Measurements from ENCODE around the gene RNF19B. TPM values are rescaled to one million over a fixed set of nuclear protein-coding genes. Genes with fewer than 3 reads are reported as not detected.
"Not testable (repeated sequence)": the region's sequence is repeated elsewhere in the genome, so short reads cannot be mapped to it uniquely, and the experiment has no call there.

The RNF19B gene
- total RNA-seq, 1 donor from 2014 or later, result 14.3 TPM

DNA sequence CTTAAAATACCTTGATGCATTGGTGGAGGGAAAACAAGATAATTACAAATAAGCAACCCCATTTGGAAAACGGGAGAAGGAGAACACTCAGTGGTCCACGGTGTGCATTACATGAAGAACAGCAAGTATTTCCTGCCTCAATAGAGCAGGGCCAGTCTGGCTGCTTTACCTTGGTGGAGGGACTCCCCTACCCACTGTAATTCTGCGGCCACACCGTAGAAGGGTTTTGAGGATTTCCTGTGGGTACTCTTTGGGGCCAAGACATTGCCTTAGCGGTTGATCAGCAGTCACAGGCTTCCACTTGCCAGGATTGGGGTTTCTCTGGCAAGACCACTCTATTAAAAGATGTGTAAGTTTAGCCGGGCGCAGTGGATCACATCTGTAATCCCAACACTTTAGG is 47.1 kb downstream of the RNF19B start:
- intact Hi-C loops (cut with DNase I), result no loop called here
- DNase-seq (no peak), ATAC-seq (ENCODE audit: poor library complexity) (no peak)

GRCh38 chr1:32915766-32916706 is 48.6 kb downstream of the RNF19B start:
- DNase-seq, result no peak
- no peak for ATAC-seq (ENCODE audit: poor library complexity)
- intact Hi-C loops (cut with DNase I), result no loop called here

- intact Hi-C loops (cut with DNase I), result no loop called here
- ATAC-seq (ENCODE audit: poor library complexity) (no peak), DNase-seq (no peak)
Measured at GRCh38 chr1:32910319-32910718, 54.3 kb downstream of the RNF19B start.

DNA sequence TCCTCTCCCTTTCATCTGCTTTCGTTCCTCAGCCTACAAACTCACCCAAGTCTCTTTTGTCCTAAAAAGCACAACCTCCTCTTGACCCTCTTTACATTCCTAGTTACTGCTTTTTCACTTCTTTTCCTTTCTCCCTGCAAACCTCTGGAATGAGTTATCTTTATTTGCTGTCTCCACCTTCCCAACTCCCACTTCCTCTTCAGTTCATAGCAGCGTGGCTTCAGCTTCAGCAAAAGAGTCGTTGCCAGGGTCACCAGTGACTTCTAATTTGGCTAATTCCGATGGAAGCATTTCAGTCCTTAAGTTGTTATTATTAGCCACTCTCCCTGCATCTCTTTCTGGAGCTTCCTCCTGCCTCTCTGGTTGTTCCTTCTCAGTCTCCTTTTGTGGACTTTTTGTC is 57.2 kb downstream of the RNF19B start:
- intact Hi-C loops (cut with DNase I), result no loop called here
- ATAC-seq (ENCODE audit: poor library complexity) (no peak), DNase-seq (no peak)

DNA sequence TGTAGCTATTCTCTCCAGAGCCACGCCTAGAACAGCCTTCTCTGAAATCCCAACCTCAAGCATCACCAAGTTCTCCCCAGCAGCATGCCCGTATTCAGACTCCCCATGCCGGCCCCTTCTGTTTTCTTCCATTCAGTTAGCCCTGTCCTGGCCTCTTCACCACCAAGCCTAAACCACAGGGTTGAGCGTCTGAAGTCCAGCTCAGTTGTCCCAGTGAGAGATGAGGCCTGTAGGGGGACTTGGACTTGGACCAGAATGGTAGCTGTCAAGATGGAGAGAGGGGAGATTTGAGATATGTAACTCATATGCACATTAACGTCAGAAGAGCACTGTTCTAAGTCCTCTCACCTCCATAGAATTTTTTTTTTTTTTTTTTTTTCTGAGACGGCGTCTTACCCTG is 58.0 kb downstream of the RNF19B start:
- intact Hi-C loops (cut with DNase I), result no loop called here
- no peak for ATAC-seq (ENCODE audit: poor library complexity)
- no peak for DNase-seq

DNA sequence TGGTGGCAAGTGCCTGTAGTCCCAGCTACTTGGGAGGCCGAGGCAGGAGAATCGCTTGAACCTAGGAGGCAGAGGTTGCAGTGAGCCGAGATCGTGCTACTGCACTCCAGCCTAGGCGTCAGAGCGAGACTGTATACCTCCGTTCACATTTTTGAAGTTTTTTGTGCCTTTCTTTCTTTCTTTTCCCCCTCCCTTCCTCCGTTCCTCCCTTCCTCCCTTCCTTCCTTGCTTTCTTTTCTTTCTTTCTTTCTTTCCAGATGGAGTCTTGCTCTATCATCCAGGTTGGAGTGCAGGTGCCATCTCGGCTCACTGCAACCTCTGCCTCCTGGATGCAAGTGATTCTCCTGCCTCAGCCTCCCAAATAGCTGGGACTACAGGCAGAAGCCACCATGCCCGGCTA is 59.0 kb downstream of the RNF19B start:
- intact Hi-C loops (cut with DNase I); ATAC-seq (ENCODE audit: poor library complexity); DNase-seq: not testable (repeated sequence)

DNA sequence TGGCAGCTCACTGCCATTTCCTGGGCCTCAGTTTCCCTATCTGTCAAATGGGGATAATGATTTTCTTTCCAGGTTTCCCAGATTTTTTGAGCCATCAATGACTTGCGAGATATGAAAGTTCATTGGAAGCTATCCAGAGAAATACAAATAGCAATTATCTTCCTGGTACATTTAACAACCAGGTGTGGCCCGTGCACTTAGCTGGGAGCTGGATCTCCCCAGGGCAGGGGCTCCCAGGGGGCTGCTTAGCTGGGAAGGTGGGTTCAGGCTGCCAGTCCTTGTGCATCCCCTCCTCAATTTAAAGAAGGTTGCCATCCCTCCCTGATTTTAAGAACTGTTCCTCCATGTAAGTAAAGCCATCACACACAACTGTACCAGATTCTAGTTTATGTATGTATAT is 59.8 kb downstream of the RNF19B start:
- no peak for ATAC-seq (ENCODE audit: poor library complexity)
- intact Hi-C loops (cut with DNase I), result no loop called here
- no peak for DNase-seq

DNA sequence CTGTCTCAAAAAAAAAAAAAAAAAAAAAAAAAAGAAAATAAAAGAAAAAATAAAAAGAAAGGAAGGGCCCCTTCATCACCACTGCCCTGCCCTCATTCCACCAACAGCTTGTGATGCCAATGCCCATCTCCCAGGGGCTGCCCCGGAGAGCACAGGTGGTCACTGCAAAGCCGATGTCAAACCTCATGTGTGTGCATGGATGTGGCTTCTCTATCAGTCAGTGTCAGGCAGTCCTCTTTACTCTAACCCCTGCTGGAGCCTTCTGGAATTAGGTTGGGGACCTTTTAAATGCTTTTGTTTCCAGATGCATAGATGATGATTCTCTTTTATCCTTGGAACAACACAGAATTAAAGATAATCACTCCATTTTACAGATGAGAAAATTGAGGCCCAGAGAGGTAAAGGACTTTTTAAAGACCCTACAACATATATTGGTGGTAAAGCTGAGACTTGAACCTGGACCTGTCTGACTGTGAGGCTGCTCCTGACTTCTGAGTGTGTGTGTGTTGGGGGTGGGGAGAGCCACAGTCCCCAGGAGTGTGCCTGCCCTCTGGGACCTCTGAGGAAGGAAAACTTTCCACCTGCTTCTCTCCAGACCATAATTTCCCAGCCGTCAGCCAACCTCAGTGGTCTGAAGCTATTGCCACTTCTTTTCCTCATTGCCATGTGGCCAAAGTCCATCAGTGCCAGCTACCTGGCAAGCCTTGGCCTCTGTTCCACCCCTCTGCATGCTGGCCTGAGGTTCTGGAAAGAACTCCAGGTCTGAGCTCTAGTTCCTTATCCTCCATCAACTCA is 60.4 kb downstream of the RNF19B start:
- no peak for DNase-seq
- no peak for ATAC-seq (ENCODE audit: poor library complexity)
- intact Hi-C loops (cut with DNase I), result no loop called here

GRCh38 chr1:32902535-32902920 is 62.1 kb downstream of the RNF19B start:
- intact Hi-C loops (cut with DNase I), result no loop called here
- ATAC-seq (ENCODE audit: poor library complexity), result no peak

DNA sequence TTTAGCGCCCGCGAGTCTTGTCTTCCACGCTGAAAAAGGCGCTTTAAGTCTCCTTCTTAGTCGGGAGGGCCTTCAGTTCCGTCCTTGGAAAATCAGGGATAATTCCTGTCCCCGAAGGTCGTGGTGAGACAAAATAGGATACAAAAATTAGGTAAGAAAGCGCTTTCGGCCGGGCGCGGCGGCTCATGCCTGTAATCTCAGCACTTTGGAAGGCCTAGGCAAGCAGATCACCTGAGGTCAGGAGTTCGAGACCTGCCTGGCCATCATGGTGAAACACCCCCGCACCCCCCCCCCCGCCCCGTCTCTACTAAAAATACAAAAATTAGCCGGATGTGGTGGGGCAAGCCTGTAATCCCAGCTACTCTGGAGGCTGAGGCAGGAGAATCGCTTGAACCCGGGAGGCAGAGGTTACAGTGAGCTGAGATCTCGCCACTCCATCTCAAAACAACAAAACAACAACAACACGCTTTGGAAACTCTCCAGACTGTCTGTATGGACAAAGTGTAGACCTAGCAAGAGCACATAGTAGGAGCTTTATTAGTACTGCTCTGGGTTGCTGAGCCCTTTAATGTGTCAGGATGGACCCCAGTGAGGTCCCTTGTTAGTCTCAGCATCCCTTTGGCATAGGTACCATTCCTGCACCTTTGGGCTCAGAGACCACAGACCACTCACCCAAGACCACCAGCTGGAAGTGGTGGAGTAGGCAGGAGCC is 62.6 kb downstream of the RNF19B start:
- ATAC-seq (ENCODE audit: poor library complexity) (no peak), DNase-seq (no peak)
- intact Hi-C loops (cut with DNase I), result no loop called here

More at GRCh38 chr1:32902535-32902920, 62.1 kb downstream of the RNF19B start:
- no peak for DNase-seq

DNA sequence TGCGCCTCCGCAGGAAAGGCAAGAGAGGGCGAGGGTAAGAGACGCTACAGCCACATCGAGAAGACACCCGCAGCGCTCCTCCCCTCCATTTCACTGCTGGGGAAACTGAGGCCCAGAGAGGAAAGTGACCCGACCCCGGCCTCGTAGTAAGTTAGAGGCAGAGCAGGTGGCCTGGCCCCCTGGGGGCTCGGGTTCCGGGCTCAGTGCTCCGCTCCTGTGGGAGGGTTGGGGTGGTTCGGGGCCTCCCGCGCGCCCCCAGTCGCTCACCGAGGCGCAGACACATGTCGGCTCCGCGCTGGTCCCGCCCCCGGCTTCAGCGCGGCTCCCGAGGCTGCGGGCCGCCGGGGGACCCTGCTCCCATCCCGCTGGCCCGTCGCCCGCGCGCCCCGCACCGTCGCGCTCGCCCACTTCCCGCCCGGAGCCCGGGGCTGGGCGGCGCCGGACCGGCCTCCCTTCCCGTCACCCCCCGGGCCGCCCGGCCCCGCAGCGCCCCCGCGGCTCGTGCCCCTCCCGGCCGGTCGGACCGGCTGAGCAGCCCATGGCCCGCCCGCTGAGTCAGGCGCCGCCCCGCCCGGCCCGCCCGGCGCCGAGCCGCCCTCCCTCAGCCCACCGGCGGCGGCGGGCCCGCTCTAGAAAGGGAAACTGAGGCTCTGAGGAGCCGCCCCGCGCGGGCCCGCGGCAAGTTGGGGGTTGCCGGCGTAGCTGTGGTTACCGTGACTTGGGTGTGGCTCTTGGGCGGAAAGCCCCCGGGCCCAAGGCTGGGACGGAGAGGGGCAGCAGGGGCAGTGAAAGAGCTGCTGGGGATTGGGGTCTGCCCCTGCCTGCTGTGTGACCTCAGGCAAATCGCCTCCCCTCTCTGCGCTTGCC is 63.4 kb downstream of the RNF19B start, which contains the start of gene TMEM54:
TMEM54 (minus strand) TSS at position 434 of the 867 bp plus-strand sequence; CDS start at position 283, 151 bp downstream.
- peak; percentile 86 for ATAC-seq (ENCODE audit: poor library complexity)
- DNase-seq, result peak; percentile 64
- intact Hi-C loops (cut with DNase I), result no loop called here

DNA sequence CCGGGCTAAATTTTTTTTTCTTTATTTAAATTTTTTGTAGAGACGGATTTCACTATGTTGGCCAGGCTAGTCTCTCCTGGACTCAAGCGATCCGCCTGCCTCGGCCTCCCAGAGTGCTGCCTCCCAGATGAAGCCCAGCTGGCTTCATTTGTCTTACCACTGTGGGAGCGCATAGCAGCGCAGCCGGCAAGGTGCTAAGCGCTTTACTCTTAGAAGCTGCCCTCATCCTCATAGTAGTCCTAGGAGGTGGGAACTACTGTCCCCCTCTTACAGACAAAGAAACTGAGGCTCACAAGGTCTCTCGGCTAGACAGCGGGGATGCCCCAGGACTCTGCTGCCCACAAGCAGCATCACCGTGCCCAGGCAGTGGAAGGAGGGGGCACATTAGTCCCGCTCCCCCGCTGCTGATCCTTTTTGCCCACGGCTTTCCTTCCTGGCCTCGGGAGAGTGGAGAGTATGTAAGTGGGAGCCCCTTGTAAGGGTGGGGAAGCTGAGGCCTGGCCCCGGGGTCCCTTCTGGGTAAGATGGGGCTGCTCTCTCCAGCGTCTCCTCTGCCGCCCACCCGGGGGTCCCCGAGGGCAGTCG is 64.1 kb downstream of the RNF19B start:
- DNase-seq, result no peak
- intact Hi-C loops (cut with DNase I), result no loop called here
- peak; percentile 12 for ATAC-seq (ENCODE audit: poor library complexity)

DNA sequence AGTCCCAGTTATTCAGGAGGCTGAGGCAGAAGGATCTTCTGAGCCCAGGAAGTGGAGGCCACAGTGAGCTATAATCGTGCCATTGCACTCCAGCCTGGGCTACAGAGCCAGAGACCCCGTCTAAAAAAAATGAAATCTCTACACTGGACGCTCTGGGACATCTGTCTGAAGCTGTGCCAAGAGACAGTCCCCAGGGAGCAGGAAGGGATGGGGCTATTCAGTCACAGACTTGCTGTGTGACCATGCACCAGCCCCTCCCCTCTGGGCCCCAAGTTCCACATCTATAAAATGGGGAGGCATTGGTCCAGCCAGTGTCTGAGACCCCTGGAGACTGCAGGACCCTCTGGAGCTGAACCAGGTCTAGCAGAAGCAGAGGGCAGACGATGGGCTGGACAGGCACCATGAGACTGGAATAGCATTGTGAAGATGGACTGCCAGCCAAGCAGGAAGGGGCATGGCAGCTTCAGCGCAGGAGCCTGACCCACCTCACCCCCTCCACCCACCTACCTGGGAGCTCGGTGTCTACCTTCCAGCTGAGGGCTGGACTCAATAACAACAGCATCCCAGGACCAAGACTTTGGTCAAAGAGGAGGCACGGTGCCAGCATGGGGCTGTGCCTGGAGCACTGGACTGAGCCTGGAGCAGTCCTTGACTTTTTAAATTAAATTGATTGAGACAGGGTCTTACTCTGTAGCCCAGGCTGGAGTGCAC is 64.9 kb downstream of the RNF19B start:
- no peak for ATAC-seq (ENCODE audit: poor library complexity)

DNA sequence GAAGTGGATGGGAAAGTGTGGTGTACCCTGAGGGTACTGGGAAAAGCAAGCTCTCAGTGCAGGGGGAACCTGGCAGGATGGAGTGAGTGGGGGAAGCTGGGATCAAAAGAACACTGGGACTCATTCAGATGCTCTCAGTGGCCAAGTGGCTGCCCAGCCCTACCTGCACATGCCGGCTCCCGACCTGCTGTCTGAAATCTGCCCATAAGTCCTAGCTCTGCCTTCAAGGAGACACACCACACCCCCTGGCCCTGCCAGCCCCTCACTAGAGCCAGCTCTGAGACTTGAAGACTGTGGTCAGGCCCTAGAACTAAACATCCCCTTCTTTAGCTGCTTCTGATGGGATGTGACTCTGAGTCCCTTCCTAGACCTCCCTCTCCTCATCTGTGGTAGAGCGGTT is 65.7 kb downstream of the RNF19B start:
- ATAC-seq (ENCODE audit: poor library complexity) (no peak), DNase-seq (no peak)
- intact Hi-C loops (cut with DNase I), result no loop called here

More for the DNA sequence above, 64.9 kb downstream of the RNF19B start:
- intact Hi-C loops (cut with DNase I), result no loop called here
- no peak for DNase-seq

- ATAC-seq (ENCODE audit: poor library complexity) (no peak), DNase-seq (no peak)
- intact Hi-C loops (cut with DNase I), result no loop called here
Measured at GRCh38 chr1:32898056-32898455, 66.6 kb downstream of the RNF19B start.

- no peak for ATAC-seq (ENCODE audit: poor library complexity)
- DNase-seq, result no peak
- intact Hi-C loops (cut with DNase I), result no loop called here
Measured at GRCh38 chr1:32897082-32898049, 67.2 kb downstream of the RNF19B start.

Data from Right ventricle myocardium superior (tissue), 1 donor.